Osteocyte (in vitro differentiated cells): Measurements from ENCODE around the gene ZDHHC16. TPM values are rescaled to one million over a fixed set of nuclear protein-coding genes. Genes with fewer than 3 reads are reported as not detected.

ENCODE experiments used
- DNase-seq: peaks from one replicate; pipeline ENCODE4 v3.0.0; 2021; ENCODE audit warnings: mixed read lengths; ENCODE audit not compliant: unreplicated experiment; ENCODE audit errors: extremely low spot score
- H3K27ac Mint-ChIP-seq: one replicate; pipeline ENCODE4 v1.8.0; 2021; ENCODE audit warnings: mild to moderate bottlenecking, mixed read lengths; ENCODE audit not compliant: unreplicated experiment
- H3K27me3 Mint-ChIP-seq: one replicate; pipeline ENCODE4 v1.8.0; 2021; ENCODE audit warnings: mixed read lengths; ENCODE audit not compliant: unreplicated experiment
- H3K36me3 Mint-ChIP-seq: one replicate; pipeline ENCODE4 v1.8.0; 2021; ENCODE audit warnings: mixed read lengths; ENCODE audit not compliant: unreplicated experiment
- H3K4me1 Mint-ChIP-seq: one replicate; pipeline ENCODE4 v1.8.0; 2021; ENCODE audit warnings: mixed read lengths; ENCODE audit not compliant: unreplicated experiment
- H3K4me3 Mint-ChIP-seq: one replicate; pipeline ENCODE4 v1.8.0; 2021; ENCODE audit warnings: mild to moderate bottlenecking, moderate library complexity, mixed read lengths; ENCODE audit not compliant: unreplicated experiment
- H3K9me3 Mint-ChIP-seq: one replicate; pipeline ENCODE4 v1.8.0; 2021; ENCODE audit warnings: mixed read lengths; ENCODE audit not compliant: unreplicated experiment
- long read RNA-seq: library from polyadenylated mRNA; unstranded; transcript quantifications from one replicate; pipeline ENCODE4 v2.0.0, GENCODE V29; 2021
- total RNA-seq: library from RNA; stranded (reverse); gene quantifications from 2 replicates; pipeline ENCODE4 v1.2.1, GENCODE V29; 2021
- TF ChIP-seq, protein P1 (sequence below): fragments of 200-600 bp; sonication (generic); IDR thresholded peaks from 2 replicates; pipeline ENCODE4 v1.5.0; 2021; ENCODE audit warnings: antibody characterized with exemption, mild to moderate bottlenecking, moderate library complexity

The ZDHHC16 gene
- 46.9 and 50.9 TPM in 2 replicates for total RNA-seq
- long read RNA-seq, partial matches to known transcripts = 5 of 12 reads
- long read RNA-seq, other reads (novel, unspliced or antisense) = 5 of 12 reads

DNA sequence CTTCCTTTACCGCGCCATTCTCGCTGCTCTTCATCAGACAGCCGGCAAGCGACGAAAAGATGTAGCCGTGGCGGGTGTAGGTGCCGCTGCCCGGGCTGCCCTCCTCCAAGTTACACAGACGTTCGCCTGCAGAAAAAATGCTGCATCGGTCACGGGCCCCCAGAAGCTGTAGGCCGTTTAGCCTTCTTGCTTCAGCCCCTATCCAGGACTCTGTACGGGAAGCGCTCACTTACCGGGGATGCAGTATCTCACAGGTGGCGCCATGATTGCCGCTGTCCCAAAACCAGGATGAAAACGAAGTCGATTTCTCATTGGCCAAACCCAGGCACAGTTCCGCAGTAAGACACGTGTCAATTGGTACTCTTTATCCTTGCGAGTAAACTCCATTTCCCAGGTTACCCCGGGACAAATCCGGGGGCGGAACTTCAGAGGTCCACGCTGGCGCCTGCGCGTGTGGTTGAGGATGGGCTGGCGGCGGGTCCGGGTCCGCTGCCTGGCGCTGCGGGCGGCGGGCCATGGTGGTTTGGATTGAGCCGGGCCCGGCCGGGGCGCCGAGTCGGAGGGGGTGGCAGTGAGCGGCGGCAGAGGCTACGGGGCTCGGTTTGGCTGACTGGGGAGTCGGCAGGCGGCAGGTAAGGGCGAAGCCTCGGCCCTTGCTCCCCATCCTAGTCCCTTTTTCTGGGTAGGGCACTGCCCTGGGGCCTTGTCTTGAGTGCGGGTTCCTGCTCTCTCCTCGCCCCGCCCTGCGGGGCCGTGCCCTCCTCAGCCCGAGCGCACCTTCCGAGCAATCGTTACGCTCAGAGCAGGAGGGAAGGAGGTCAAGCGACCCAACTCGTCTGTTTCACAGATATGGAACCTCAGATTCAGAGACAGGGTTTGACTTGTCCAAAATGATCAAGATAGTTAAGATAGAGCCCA is at the start of gene ZDHHC16, which contains the start of gene EXOSC1:
Gene ZDHHC16 (plus strand): TSS at position 454 of the 918 bp plus-strand sequence. CDS start 5,501 bp downstream, outside the sequence.
Gene EXOSC1 (minus strand): TSS at position 285 of the 918 bp plus-strand sequence. CDS start 21 bp downstream, at position 264.
- TF ChIP-seq, protein P1, sequence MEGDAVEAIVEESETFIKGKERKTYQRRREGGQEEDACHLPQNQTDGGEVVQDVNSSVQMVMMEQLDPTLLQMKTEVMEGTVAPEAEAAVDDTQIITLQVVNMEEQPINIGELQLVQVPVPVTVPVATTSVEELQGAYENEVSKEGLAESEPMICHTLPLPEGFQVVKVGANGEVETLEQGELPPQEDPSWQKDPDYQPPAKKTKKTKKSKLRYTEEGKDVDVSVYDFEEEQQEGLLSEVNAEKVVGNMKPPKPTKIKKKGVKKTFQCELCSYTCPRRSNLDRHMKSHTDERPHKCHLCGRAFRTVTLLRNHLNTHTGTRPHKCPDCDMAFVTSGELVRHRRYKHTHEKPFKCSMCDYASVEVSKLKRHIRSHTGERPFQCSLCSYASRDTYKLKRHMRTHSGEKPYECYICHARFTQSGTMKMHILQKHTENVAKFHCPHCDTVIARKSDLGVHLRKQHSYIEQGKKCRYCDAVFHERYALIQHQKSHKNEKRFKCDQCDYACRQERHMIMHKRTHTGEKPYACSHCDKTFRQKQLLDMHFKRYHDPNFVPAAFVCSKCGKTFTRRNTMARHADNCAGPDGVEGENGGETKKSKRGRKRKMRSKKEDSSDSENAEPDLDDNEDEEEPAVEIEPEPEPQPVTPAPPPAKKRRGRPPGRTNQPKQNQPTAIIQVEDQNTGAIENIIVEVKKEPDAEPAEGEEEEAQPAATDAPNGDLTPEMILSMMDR = peak; percentile 28
- DNase-seq = peak; percentile 96
- Mint-ChIP-seq H3K27ac (peak within 1 kb of the TSS; percentile 74), H3K36me3 (peaks cover 7% of the 10 kb centered on the region), H3K4me3 (peak within 1 kb of the TSS; percentile 97), H3K27me3 (no peaks in the 10 kb centered on the region), H3K4me1 (peaks cover 35% of the 10 kb centered on the region), H3K9me3 (no peaks in the 10 kb centered on the region)

DNA sequence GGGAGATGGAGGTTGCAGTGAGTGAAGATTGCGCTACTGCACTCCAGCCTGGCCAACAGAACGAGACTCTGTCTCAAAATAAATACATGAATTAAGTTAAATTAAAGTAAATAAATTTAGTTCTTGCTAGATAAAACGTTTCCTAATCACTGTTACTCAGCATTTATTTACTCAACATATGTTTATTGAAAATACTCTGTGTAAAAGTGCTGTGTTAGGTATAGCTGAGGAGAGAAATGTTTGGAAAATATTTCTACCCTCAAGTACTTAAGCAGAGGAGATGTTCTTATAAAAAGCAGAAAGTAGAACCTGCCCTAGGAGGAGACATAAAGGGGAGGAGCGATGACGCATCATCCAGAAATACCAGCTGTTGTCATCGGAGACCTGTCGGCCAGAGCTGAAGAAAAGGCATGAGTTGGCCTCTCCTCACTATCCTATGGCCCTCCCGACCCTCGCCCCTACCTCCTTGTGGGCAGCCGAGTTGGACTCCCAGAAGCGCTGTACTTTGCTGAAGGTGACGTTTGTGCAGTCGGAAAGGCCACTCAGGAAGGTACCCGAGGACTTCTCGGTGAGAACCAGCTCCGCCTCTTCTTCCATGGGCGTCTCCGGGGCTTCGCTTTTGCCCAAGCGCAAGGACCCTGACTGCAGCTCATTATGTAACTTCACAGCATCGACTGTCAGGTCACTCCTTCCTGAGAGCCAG is 46.0 kb upstream of the ZDHHC16 start:
- peaks cover 5% of the 10 kb centered on the region for H3K36me3 Mint-ChIP-seq
- H3K27ac Mint-ChIP-seq = peak overlapping the region; percentile 97
- H3K9me3 Mint-ChIP-seq = no peaks in the 10 kb centered on the region
- peaks cover 11% of the 10 kb centered on the region for H3K4me1 Mint-ChIP-seq
- peak overlapping the region; percentile 90 for H3K4me3 Mint-ChIP-seq
- H3K27me3 Mint-ChIP-seq = no peaks in the 10 kb centered on the region
- TF ChIP-seq, protein P1 = no peak
- no peak for DNase-seq

DNA sequence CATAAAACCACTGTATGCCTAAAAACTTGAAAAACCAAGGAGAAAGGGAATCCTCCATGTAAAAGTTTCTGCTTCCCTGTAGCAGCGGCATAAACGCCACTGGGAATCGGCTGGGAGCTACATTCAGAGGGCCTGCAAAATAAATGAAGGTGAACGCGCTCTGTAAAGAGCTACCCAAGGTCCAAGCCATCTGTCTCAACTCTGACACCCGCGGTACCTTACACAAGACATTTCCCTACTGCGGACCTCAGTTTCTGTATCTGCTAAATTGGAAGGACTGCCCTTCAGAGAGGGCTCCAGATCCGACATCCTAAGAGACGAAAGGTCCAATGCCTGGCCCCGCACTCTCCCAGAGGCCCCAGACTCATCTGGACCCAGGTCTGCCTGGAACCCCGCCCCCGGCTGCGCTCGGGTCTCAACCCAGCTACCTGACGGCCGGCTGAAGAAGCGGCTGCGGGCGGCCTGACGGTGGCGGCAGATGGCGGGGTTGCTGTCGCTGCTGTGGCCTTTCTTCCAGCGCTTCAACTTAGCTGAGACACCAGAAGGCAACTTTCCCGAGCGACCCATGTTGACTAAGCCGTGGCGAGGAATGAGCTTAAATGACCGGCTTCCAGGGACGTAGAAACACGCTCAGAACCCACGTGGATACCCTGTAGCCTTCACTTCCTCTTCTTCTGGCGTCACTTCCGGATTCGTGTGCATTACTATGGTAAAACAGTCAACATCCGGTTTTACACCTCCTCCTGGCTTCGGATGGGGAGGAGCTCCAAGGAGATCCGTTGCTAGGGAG is 45.1 kb upstream of the ZDHHC16 start, which contains the start of gene RRP12:
Gene RRP12 (minus strand): TSS at position 676 of the 790 bp plus-strand sequence. CDS start 109 bp downstream, at position 567.
- no peaks in the 10 kb centered on the region for H3K27me3 Mint-ChIP-seq
- no peaks in the 10 kb centered on the region for H3K9me3 Mint-ChIP-seq
- peak; percentile 93 for DNase-seq
- peak within 1 kb of the TSS; percentile 97 for H3K27ac Mint-ChIP-seq
- peaks cover 11% of the 10 kb centered on the region for H3K4me1 Mint-ChIP-seq
- peak within 1 kb of the TSS; percentile 90 for H3K4me3 Mint-ChIP-seq
- peaks cover 4% of the 10 kb centered on the region for H3K36me3 Mint-ChIP-seq
- TF ChIP-seq, protein P1 = peak; percentile 25

DNA sequence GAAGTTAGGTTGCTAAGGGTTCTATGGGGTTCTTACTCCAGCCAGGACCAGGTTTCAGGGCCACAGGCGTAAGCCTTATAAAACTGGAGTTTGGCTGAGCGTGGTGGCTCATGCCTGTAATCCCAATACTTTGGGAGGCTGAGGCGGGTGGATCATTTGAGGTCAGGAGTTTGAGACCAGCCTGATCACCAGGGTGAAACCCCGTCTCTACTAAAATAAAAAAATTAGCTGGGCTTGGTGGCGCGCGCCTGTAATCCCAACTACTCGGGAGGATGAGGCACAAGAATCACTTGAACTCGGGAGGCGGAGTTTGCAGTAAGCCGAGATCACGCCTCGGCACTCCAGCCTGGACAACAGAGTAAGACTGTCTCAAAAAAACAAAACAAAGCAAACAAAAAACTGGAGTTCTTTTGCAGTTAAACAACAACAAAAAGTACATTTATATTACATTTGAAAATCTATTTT is 44.5 kb upstream of the ZDHHC16 start:
- H3K4me1 Mint-ChIP-seq = peaks cover 11% of the 10 kb centered on the region

More for the DNA sequence above, 44.5 kb upstream of the ZDHHC16 start:
- H3K36me3 Mint-ChIP-seq = no peaks in the 10 kb centered on the region
- H3K27ac Mint-ChIP-seq = peak overlapping the region; percentile 97
- DNase-seq = no peak
- TF ChIP-seq, protein P1 = no peak
- no peaks in the 10 kb centered on the region for H3K9me3 Mint-ChIP-seq
- no peaks in the 10 kb centered on the region for H3K27me3 Mint-ChIP-seq
- H3K4me3 Mint-ChIP-seq = peak overlapping the region; percentile 90
